Stimulated activated CD4-positive, alpha-beta T cell treated with anti-CD3 and anti-CD28 coated beads, Interleukin-12 subunit alpha, Interleukin-12 subunit beta, amount 100 ng/mL, for 24 hours (primary cell): ENCODE measurements around the gene RACGAP1.
"Not testable (repeated sequence)": the region's sequence is repeated elsewhere in the genome, so short reads cannot be mapped to it uniquely, and the experiment has no call there.

Source experiments
- DNase-seq, 2 experiments: peaks; one replicate each; pipeline ENCODE4 v3.0.0-alpha.2; 2020; ENCODE audit warnings: low read depth in 2 of 2

RACGAP1 gene

GRCh38 chr12:50026691-50027090 lies 1.4 kb upstream of the RACGAP1 start:
- no peak for DNase-seq

- no peak for DNase-seq
Measured at GRCh38 chr12:50024805-50025186, 498 bp downstream of the RACGAP1 start.

GRCh38 chr12:50024227-50024626 lies 1.1 kb downstream of the RACGAP1 start:
- DNase-seq: no peak

DNA sequence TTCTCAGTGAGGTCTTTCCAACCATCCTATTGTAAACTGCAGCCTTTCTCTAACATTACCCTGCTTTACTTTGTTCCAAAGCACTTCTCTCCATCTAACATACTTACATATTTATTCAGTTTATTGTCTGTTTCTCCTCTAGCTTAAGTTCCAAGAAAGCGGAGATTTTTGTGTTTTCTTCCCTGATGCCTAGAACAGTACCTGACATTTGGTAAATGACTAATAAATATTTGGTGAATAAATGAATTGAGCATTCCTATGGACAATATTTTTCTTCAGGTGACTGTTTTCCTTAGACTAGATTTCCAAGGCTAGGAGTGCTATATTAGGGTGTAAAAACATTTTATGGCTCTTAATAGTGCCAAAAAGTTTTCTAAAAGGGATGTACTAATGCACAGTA lies 2.4 kb downstream of the RACGAP1 start:
- no peak for DNase-seq

- DNase-seq: no peak
Measured at GRCh38 chr12:50021031-50021430, 4.3 kb downstream of the RACGAP1 start.

DNA sequence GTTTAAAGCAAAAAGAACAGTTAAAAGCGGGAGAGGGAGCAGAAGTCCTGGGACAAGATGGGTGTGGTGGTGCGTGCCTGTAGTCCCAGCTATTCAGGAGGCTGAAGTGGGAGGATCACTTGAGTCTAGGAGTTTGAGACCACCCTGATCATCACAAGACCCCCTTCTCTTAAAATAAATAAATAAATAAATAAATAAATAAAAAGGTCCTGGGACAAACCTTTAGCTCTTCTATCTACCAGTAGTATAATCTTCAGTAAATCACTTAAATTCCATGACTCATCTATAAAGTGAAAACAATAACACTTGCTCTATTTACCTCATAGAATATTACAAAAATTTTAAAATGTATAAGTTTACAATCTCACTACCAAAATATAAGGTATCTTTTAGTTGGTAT lies 5.8 kb downstream of the RACGAP1 start:
- DNase-seq: no peak

DNA sequence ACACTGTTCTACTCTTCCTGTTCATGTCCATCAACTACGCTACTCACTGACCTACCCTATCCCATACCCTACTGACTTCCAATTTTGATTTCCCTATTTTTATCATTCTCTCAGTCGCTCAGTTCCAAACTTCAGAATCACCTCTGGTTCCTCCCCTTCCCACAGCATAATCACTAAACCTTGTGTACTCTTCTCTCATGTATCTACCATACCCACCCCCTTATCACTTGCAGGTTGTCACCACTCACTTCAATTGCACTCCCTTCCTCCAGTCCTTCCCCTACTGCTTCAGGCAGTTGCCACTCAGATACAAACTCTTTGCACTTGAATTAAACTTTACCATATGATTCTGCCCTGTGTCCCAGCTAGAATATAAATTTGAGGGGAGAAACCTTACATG lies 6.3 kb downstream of the RACGAP1 start:
- no peak for DNase-seq

DNA sequence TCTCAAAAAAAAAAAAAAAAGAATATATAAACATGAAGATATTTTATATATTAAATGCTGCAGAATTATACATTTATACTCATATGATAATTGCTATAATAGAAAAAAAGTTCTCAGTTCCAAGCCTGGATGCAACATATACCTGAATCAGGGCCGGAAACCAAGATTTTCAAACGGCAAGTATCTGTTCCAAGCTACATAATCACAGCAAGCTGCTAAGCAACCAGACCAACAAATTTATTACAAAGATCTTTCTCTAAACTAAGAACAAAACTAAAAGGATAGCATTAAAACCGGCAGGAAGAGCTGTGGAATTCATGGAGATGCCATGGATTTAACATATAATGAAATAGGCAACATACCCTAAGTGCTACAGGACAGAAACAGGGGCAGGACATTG lies 7.1 kb downstream of the RACGAP1 start:
- DNase-seq: no peak

- no peak for DNase-seq
Measured at GRCh38 chr12:50017641-50018040, 7.7 kb downstream of the RACGAP1 start.

- DNase-seq: no peak
Measured at GRCh38 chr12:50016501-50017475, 8.5 kb downstream of the RACGAP1 start.

DNA sequence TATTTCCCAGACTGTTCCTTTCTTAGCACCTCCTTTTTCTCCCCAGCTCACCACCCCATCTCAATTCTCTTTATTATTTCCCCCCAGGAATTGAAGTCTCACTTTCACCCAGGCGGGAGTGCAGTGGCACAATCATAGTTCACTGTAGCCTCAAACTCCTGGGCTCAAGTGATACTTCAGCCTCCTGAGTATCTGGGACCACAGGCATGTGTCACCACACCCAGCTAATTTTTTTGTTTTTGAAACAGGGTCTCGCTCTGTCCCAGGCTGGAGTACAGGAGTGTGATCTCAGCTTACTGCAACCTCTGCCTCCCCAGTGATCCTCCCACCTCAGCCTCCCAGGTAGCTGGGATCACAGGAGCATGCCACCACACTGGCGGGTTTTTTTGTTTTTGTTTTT lies 11.0 kb downstream of the RACGAP1 start:
- DNase-seq: no peak

DNA sequence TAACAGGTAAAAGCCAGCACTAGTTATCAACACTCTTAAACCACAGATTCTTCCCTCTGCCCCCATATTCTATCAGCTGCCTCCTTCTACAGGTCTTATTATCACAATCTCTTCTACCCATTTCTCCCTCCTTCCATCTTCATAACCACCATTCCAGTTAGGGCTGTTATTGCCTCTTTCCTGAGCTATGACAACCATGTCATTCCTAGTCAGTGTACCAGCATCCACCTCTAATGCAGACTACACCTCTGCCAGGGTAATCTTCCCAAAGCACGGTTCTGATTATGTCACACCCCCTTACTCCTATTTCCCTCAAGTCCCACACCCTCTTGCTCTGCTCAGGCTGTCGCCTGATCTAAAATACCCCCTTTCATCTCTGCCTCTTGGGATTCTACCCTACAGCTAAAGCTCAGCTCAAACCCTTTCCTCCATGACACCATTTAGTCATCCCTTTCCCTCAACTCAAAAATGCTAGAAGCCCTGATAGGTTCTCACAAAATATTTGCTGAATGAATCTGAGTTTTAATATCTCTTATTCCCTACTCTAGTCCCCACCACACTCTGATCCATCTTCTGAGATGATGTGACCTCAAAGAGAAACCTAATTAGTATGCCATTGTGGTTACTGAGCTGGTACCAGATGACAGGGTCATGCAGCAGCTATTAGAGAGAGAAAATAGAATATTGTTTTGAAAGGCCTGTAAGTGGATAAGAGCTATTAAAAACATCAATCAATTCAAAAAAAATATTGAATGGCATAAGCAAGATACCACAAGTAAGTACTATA lies 11.7 kb downstream of the RACGAP1 start:
- DNase-seq: no peak

GRCh38 chr12:50006754-50007442 lies 18.4 kb downstream of the RACGAP1 start:
- no peak for DNase-seq

DNA sequence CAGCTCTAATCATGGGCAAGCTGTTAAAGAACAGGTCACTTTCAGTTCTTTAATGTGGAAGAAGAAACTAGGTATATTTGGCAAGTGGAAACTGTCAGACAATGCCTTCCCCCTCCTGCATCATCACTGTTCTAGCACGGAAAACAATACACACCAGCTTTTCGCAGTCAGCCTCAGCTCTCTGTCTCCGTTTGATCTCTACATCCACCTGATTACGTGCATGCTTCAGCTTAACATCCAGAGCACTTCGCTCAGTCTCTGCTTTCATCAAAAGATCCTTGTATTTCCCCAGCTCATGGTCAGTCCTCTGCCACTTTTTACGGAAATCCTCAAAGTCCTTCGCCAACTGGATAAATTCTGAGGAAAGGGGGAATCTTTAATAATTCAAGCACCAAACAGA lies 19.0 kb downstream of the RACGAP1 start:
- no peak for DNase-seq

- no peak for DNase-seq
Measured at GRCh38 chr12:50005175-50005574, 20.1 kb downstream of the RACGAP1 start.

DNA sequence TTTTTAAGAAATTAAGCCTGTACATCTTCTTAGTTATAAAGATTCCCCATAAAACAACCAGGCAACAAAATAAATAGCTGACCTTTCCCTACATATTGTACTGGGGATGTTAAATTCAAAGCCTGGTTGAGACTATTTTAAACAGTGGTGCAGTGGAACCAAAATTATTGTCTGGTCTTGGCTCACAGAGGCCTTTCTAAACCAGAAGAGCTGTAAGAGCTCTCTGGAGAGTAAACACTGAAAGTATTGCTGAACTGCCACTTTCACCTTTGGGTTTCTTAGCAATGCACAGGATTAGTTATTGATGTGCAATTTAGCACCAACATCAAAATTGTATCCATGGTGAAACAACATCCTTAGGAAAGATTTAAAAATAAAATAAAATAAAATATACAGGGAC lies 20.6 kb downstream of the RACGAP1 start:
- no peak for DNase-seq

DNA sequence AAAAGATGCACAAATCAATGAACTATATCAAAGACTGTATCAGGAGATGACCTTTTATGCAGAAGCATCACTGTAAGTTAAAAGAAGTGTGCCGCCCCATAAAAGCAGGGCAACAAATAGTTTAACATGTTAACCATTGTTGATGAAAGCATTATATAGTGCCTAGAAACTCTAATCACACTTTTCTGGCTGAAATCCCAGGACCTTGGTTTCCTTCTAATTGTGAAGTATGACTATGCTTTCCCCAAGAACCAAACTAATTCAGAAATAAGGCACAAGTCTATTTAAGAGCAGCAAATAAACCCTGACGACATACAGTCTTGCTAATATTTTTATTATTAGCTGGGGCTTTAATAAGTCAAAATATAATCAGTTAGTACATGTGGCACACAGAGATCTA lies 21.7 kb downstream of the RACGAP1 start:
- DNase-seq: no peak

DNA sequence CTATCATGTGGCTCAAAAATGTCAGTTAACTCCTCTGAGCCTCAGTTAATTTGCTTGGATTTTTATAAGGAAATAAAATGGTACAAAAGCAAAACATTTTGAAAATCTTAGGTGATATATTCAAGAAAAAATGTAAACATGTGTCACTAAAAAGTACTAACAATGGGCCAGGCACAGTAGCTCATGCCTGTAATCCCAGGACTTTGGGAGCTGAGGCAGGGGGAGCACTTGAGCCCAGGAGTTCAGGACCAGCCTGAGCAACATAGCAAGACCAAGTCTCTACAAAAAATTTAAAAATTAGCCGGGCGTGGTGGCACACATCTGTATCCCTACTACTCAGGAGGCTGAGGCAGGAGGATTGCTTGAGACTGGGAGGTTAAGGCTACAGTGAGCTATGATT lies 26.8 kb downstream of the RACGAP1 start:
- DNase-seq: no peak

- DNase-seq: no peak
Measured at GRCh38 chr12:49990273-49990672, 35.0 kb downstream of the RACGAP1 start.

- not testable (repeated sequence) for DNase-seq
Measured at GRCh38 chr12:49989400-49989799, 35.9 kb downstream of the RACGAP1 start.

DNA sequence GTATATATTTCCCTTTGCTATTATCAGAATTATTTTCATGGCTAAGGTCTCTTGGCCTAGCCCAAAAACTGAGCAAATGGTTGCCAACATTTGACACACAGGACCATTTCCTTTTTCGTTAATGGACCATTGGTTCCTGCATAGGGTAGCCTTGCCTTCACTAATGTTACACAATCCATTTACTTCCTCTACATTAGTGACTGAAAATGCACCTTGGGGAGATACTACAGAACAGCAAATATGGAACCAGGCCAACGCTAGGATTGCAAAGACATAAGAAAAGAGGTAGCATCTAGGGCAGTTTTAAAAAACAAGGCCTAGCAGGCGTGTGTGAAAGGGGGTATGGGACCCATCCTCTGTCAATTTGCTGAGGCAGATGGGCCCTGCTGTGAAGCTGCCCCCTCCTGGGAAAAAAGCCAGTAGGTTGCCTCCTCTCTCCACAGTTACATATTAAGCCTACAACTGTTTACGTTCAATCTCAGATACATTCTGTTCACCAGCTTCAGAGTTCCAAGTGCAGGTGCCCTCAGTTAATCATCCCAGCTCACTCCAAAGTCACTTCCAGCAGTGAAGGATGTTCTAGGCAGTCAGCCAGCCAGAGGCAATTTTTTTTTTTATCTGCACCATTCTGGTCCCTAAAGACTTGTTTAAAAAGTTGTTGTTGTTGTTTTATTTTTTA lies 37.5 kb downstream of the RACGAP1 start:
- no peak for DNase-seq

GRCh38 chr12:49986476-49986875 lies 38.8 kb downstream of the RACGAP1 start:
- not testable (repeated sequence) for DNase-seq
